ENCODE data around the gene IMPA2.

The IMPA2 gene

GRCh38 chr18:12009581-12010140 lies 28.4 kb downstream of the IMPA2 start:
- no peak for DNase-seq

DNA sequence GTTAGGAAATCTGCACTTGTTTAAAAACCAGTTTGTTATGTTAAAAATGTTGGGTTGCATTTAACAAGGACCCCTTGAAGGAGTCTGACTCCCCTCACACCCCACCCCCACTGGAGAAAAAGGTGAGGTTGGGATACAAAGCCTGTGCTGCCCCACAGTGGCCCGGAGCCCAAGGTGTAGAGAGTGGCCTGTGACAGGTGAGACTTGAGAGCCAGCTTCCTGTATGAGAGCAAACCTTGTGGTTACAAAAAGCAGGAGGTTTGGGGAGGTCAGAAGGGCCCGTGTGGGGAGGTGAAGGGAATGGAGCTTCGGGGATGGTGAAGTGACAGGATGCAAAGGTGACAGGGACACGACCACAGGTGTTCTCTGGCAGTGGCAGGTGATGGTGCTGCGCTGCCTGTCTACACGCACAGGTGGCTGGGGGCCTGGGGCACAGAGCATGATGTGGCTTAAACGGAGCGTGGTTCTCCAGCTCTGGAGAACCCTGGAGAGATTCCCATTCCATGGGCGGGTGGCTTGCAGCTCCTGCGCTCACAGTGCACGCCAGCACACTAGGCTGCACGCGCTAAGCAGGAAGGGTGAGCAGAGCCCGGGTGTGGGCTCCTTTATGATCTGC lies 29.0 kb downstream of the IMPA2 start:
- no peak for DNase-seq

- DNase-seq, result no peak
These were observed 30.1 kb downstream of the IMPA2 start for GRCh38 chr18:12011199-12011956.

DNA sequence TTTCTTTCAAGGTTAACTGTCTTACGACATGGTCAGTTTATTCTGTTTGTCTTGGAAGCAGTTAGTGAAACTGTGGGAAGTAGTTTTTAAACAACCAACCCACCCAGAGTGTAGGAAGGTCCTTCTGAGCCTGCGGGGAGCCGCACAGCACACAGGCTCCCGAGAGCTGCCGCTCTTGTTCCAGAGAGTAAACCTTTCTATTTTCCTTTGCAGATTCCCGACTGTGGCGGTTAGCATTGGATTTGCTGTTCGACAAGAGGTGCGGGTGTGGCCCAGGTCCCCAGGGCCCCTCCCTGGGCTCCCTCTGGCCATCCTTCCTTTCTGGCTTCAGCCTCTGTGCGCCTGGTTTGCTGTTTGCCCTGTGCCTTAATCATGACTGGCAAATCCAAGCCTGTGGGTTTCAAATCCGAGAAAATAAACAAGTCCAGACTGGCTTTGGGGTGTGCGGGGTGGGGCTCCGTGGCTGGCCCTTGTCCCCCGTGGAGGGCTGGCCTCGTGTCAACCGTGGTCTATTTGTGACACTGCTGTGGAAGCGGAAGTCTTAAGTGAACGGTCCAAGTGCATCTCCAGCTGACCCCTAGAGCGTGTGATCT lies 30.7 kb downstream of the IMPA2 start:
- no peak for DNase-seq

GRCh38 chr18:12012697-12013096 lies 31.4 kb downstream of the IMPA2 start:
- DNase-seq, result no peak

GRCh38 chr18:12013186-12013916 lies 32.0 kb downstream of the IMPA2 start:
- DNase-seq, result no peak

DNA sequence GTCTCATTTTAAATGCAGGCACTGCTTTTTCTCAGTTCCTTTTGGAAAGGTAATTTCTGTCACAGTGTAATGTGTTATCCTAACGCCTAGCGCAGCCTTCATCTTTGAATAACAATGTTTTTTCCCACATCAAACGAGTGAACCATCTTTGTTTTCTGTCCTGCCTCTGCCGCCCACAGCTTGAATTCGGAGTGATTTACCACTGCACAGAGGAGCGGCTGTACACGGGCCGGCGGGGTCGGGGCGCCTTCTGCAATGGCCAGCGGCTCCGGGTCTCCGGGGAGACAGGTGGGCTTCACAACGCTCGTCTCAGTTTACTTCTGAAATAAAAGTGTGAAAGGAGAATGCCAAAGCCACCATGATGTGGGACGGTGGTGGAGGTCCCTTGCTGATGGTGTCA lies 32.8 kb downstream of the IMPA2 start:
- DNase-seq, result no peak

DNA sequence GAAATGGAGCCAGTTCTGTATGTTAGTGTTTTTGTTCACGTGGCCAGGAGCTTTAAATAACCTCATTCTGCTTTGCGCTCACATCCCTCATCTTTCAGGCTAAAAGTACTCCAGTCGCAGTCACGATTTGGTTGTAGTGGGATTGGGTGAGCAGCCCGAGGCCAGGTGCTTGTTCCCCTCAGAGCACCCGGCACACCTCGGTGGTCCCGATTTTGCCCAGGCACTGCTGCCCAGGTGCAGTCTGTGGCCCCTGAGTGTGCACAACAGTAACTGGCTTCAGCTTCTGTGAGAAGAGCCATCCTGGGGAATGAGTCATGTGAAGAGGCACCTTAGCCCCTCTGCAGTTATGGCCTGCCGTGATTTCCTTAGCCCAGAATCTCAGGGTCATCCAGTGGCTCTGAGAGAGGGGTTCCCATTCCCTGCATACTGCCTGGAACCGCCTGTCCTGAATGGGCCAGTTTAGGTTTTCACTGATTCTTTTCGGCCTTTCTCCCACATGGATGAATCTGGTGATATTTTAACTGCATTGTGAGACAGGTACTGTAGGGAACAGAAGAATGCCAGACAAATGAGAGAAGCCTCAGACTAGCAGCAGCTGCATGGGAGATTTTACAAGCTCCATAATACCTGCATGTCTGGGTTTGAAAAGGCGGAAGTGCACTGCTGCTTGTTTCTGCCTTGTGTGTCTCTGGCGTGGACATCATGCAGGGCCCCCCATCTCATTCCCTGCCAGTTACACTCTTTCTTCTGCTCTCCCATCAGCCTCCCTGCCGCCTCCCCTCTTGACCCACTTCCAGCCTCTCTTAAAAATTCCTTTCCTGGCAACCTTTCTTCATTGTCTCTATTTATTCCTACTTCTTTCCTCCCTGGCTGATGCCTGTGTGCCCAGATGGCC lies 33.5 kb downstream of the IMPA2 start:
- no peak for DNase-seq

- DNase-seq, result no peak
These were observed 34.2 kb downstream of the IMPA2 start for GRCh38 chr18:12015416-12016062.

GRCh38 chr18:12017081-12017480 lies 35.8 kb downstream of the IMPA2 start:
- no peak for DNase-seq

GRCh38 chr18:12018861-12019260 lies 37.6 kb downstream of the IMPA2 start:
- no peak for DNase-seq

- DNase-seq, result no peak
These were observed 39.8 kb downstream of the IMPA2 start for GRCh38 chr18:12021077-12021476.

DNA sequence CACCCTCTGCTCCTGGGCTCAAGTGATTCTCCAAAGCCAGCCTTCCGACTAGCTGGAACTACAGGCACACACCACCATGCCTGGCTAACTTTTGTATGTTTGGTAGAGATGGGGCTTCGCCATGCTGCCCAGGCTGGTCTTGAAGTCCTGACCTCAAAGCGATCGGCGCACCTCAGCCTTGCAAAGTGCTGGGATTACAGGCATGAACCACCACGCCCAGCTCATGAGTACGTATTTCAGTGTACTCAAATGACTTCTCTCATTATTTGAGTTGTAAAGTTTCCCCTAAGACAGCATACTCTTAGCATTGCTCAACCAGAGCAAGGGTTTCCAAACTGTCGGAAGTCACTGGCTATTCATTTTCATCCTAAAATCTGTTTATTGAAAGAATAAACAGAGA lies 40.3 kb downstream of the IMPA2 start:
- DNase-seq, result no peak

DNA sequence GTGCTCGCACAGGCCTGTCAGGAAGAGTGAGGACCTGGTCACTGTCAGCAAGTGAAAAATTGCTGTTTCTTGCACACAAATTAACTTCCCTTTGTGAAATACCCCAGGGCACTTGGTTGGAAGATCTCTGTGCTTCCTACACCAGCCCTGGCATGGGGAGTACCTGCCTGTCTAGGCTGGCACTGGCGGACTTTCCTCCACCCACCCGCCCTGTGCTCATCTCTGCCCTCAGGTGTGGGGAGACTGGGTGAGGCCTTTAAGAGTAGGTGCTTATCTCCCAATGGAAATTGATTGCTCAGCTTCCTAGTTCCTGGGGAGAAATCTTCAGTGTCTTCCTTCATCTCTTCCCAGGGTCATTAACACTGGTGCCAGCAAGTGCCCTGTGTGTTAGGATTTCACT lies 42.1 kb downstream of the IMPA2 start:
- no peak for DNase-seq

- no peak for DNase-seq
These were observed 45.3 kb downstream of the IMPA2 start for GRCh38 chr18:12026562-12026961.

DNA sequence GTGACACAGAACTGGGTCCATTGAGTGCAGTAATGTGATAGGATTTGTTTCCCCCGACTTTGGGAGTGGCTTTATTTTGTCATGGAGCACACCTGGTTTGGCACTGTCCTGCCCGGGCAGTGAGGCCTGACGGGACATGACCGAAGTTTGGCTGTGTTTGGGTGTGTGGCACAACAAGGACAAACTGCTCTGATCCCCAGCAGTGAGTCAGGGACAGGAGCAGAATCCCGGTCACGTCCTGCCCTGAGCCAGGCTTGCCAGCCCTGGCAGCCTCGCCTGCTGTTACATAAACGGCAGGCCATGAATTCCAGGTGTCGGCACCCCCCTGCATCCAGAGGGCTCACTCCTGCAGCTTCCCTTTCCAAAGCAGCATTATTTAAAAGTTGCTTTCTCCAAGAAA lies 45.7 kb downstream of the IMPA2 start:
- no peak for DNase-seq

DNA sequence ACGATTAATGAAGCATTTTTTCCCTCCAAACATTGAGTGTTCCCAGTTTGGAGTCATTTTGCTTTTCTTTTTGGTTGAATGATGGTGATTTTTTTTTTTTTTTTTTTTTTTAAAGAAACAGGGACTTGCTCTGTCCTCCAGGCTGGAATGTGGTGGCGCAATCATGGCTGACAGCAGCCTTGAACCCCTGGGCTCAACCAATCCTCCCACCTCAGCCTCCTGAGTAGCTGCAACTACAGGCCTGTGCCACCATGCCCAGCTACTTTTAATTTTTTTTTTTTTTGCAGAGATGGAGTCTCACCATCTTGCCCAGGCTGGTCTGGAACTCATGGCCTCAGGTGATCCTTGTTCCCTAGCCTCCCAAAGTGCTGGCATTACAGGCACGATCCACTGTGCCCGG lies 46.2 kb downstream of the IMPA2 start:
- no peak for DNase-seq

GRCh38 chr18:12028040-12028628 lies 46.8 kb downstream of the IMPA2 start:
- no peak for DNase-seq

GRCh38 chr18:12028674-12029073 lies 47.4 kb downstream of the IMPA2 start:
- DNase-seq, result no peak

GRCh38 chr18:12029786-12030584 lies 48.7 kb downstream of the IMPA2 start:
- DNase-seq, result no peak

GRCh38 chr18:12030670-12031069 lies 49.4 kb downstream of the IMPA2 start:
- no peak for DNase-seq

Data from amniotic stem cell (primary cell).